Measurements from ENCODE around the gene RFWD3. TPM values are rescaled to one million over a fixed set of nuclear protein-coding genes. Genes with fewer than 3 reads are reported as not detected.
A peak's percentile ranks its signal among the peaks of the same experiment; 100 is the strongest.

Gene RFWD3
- polyA plus RNA-seq, 12 donors: 6.1 to 20.4 (median 13.2) TPM; not detected in 1

GRCh38 chr16:74583926-74584666 lies 82.6 kb downstream of the RFWD3 start:
- no peak for DNase-seq

GRCh38 chr16:74582970-74583369 lies 83.7 kb downstream of the RFWD3 start:
- peak; percentile 29 for DNase-seq

DNA sequence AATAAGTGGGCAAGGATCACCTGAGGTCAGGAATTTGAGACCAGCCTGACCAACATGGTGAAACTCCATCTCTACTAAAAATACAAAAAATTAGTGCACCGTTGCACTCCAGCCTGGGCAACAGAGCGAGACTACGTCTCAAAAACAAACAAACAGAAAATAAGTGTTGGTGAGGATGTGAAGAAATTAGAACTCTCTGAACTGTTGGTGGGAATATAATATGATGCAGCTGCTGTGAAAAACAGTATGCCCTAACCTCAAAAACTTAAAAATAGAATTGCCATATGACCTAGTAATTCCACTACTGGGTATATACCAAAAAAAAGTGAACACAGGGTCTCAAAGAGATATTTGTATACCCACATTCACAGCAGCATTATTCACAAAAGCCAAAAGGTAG lies 85.8 kb downstream of the RFWD3 start:
- DNase-seq: no peak

GRCh38 chr16:74578838-74579237 lies 87.8 kb downstream of the RFWD3 start:
- DNase-seq: no peak

DNA sequence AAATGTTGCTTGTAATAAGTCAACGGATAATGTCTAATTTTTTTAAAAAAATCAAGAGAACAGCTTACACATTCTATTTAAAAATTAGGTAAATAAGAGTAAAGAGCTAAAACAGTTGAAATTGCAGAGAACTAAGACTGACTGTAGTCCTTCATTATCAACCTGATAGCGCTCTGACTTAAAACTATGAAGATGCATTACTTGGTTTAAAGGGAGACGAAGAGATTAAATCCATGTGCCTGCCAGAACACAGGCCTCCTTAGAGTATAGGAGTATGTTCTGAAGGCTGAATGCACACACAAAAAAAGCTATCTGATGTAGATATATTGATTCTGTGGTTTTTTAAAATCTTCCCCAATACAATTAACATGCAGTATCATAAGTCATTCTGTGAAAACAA lies 88.2 kb downstream of the RFWD3 start:
- DNase-seq: no peak

DNA sequence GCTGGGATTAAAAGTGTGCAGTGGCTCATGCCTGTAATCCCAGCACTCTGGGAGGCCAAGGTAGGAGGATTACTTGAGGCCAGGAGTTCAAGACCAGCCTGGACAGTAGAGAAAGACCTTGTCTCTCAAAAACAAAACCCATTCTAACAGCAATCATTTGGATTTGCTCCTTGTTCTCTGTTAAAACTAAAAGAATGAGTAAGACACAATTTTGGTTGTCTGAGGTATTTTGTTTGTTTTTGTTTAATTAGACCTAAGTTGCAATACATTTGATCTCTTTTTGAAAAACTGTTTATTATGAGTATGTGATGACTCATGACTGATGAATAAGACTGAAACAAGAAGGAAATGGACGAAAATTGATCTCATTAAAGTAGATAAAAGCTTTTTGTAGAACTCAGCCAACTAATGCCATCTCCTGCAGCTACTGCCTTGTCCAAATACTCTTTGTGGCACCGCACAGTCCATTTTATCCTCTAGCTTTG lies 88.8 kb downstream of the RFWD3 start:
- DNase-seq: no peak

- DNase-seq: no peak
These were observed 90.7 kb downstream of the RFWD3 start for GRCh38 chr16:74575807-74576643.

DNA sequence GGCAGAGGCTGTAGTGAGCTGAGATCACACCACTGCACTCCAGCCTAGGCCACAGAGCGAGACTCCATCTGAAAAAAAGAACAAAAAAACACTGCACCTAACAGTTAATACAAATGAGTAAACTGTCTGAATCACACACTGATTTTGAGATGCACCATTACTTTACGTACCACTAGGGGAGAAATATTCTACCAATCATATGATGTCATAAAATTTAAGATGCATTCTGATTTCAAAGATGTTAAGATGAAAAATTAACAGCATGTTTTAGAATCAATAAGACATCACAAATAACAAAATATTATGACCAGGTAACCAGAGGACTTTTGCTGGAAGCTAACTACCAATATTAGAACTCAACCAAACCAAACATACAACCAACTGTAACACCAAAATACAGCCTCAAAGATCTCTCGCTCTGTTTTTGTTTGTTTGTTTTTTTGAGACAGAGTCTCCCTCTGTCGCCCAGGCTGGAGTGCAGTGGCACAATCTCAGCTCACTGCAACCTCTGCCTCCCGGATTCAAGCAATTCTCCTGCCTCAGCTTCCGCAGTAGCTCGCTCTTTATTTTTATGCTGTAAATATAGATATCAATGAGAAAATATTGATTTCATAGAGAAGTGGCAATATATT lies 91.4 kb downstream of the RFWD3 start:
- DNase-seq: no peak

GRCh38 chr16:74574146-74574545 lies 92.5 kb downstream of the RFWD3 start:
- no peak for DNase-seq

DNA sequence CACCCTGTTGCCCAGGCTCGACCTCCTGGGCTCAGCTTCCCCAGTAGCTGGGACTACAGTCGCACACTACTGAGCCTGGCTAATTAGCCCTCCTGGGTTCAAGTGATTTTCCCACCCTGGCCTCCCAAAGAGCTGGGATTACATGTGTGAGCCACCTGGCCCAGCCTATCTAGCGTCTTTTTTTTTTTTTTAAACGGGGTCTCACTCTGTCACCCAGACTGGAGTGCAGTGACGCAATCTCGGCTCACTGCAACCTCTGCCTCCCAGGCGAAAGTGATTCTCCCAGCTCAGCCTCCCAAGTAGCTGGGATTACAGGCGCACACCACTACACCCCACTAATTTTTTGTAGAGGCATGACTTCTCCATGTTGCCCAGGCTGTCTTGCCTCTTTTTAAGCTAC lies 93.1 kb downstream of the RFWD3 start:
- DNase-seq: no peak

Other genes starting within 250 kb of the RFWD3 start
- gene CLEC18B, start 245.4 kb downstream of the RFWD3 start, polyA plus RNA-seq (ENCODE audit: insufficient read length in 12 of 12): 1 to 10 TPM in 7 of 12 donors, under 1 TPM in 3, not detected in 2; 0.42 to 3.5 (median 2.1) TPM
- 100 to 1,000 TPM; 104 to 131 (median 119) TPM for gene GLG1, start 59.8 kb downstream of the RFWD3 start, polyA plus RNA-seq (ENCODE audit: insufficient read length in 12 of 12)
- 10 to 100 TPM in 1 of 12 donors, 1 to 10 TPM in 10, not detected in 1; 1.9 to 12.0 (median 2.7) TPM for gene MLKL, start 34.0 kb upstream of the RFWD3 start, polyA plus RNA-seq (ENCODE audit: insufficient read length in 12 of 12)
- 1 to 10 TPM in 2 of 12 donors, under 1 TPM in 6, not detected in 4; 0.08 to 6.8 (median 0.15) TPM for gene FA2H, start 107.9 kb upstream of the RFWD3 start, polyA plus RNA-seq (ENCODE audit: insufficient read length in 12 of 12)